CD4-positive, alpha-beta T cell (primary cell): Measurements from ENCODE around the gene E2F4. TPM values are rescaled to one million over a fixed set of nuclear protein-coding genes. Genes with fewer than 3 reads are reported as not detected.

Source experiments
- ATAC-seq: fragments of 200-7000 bp; cut with Tn5 transposase; one replicate; pipeline ENCODE4 v1.10.0; 2022; ENCODE audit warnings: mild to moderate bottlenecking; ENCODE audit not compliant: poor library complexity
- CTCF ChIA-PET: fragments of 350-600 bp; sonication (Branson Sonifier 250); formaldehyde crosslinking; loops from one replicate; lab custom pipeline; 2021; ENCODE audit warnings: antibody characterized with exemption, inconsistent platforms; lab: Charles Lee
- POLR2A ChIA-PET: fragments of 350-600 bp; sonication (Branson Sonifier 250); formaldehyde crosslinking; loops from one replicate; lab custom pipeline; 2021; ENCODE audit warnings: antibody characterized with exemption, inconsistent platforms; lab: Charles Lee
- DNase-seq, 14 experiments: peaks; one replicate each; pipeline ENCODE4 v3.0.0-alpha.2; 2013 to 2020; ENCODE audit warnings: mixed read lengths in 2 of 14
- H3K27ac ChIP-seq, 2 donors: one replicate each; pipeline versions ENCODE4 v1.5.1 to v1.7.0; 2013; ENCODE audit warnings: low read length in 2 of 2, low read depth in 1 of 2, mild to moderate bottlenecking in 1 of 2
- H3K27me3 ChIP-seq, 2 experiments: 1 replicate in 1 of 2; 2 replicates in 1 of 2; pipeline versions ENCODE4 v1.6.1 to v1.7.0; 2013; ENCODE audit warnings: low read length in 2 of 2, control low read depth in 1 of 2, mild to moderate bottlenecking in 1 of 2, moderate library complexity in 1 of 2; ENCODE audit not compliant: insufficient read depth in 2 of 2, control insufficient read depth in 1 of 2
- H3K36me3 ChIP-seq: one replicate; pipeline ENCODE4 v1.6.1; 2013; ENCODE audit warnings: low read length, control low read depth; ENCODE audit not compliant: insufficient read depth
- H3K4me1 ChIP-seq: one replicate; pipeline ENCODE4 v1.6.1; 2013; ENCODE audit warnings: low read length, control low read depth; ENCODE audit not compliant: insufficient read depth
- H3K4me3 ChIP-seq: one replicate; pipeline ENCODE4 v1.5.1; 2013; ENCODE audit warnings: mild to moderate bottlenecking, low read length, moderate library complexity
- H3K9me3 ChIP-seq, 2 experiments: 1 replicate in 1 of 2; 2 replicates in 1 of 2; pipeline versions ENCODE4 v1.6.1 to v1.7.0; 2013; ENCODE audit warnings: low read length in 2 of 2, mild to moderate bottlenecking in 2 of 2, control low read depth in 1 of 2, moderate library complexity in 1 of 2; ENCODE audit not compliant: control insufficient read depth in 1 of 2, insufficient read depth in 1 of 2
- H3K27ac Mint-ChIP-seq: one replicate; pipeline ENCODE4 v1.8.0; 2020; ENCODE audit warnings: mixed read lengths
- H3K27me3 Mint-ChIP-seq: one replicate; pipeline ENCODE4 v1.8.0; 2021; ENCODE audit warnings: mixed read lengths
- H3K36me3 Mint-ChIP-seq: one replicate; pipeline ENCODE4 v1.8.0; 2021; ENCODE audit warnings: low read depth, mixed read lengths
- H3K4me1 Mint-ChIP-seq: one replicate; pipeline ENCODE4 v1.8.0; 2021; ENCODE audit warnings: low read depth, mixed read lengths
- H3K4me3 Mint-ChIP-seq: one replicate; pipeline ENCODE4 v1.8.0; 2020; ENCODE audit warnings: mild to moderate bottlenecking, mixed read lengths
- H3K9me3 Mint-ChIP-seq: one replicate; pipeline ENCODE4 v1.8.0; 2020; ENCODE audit warnings: mixed read lengths
- intact Hi-C, 2 experiments: fragments of 100-400 bp; cut with DNase I in 1 of 2; cut with micrococcal nuclease in 1 of 2; formaldehyde crosslinking; loops; one replicate each; pipeline versions ENCODE4 v1.15.1 to v1.9.0; 2023 to 2025; cut with DNase I, micrococcal nuclease
- total RNA-seq, 174 experiments: library from RNA in 2 of 174; stranded (reverse) in 2 of 174; gene quantifications; one replicate each; pipeline ENCODE4 v1.2.3 and lab custom pipeline; 2021 to 2026
- TF ChIP-seq, protein P1 (sequence below): fragments of 200-600 bp; IDR thresholded peaks from one replicate; pipeline ENCODE4 v1.8.0; 2022; ENCODE audit warnings: antibody characterized with exemption, mild to moderate bottlenecking

E2F4 gene
- total RNA-seq, 2 experiments from 2014 or later, result 50.9 to 56.1 TPM

DNA sequence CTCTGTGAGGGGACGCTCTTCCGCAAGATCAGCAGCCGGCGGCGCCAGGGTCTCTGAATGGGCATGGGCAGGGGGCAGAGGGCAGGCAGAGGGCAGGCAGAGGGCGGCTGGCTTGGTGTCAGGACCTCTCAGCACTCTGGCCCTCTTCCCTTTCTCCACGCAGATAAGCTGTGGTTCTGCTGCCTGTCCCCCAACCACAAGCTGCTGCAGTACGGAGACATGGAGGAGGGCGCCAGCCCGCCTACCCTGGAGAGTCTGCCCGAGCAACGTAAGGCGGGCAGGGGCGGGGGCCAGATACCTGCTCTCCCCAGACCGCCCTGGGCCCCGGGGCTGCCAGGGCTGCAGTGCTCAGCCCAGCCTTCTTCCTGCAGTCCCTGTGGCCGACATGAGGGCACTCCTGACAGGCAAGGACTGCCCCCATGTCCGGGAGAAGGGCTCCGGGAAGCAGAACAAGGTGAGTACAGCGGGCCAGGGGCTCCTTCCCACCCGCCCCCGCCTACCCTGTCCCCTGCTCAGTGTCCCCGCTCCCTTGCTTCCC is 11.1 kb downstream of the E2F4 start:
- no peaks in the 10 kb centered on the region for H3K27me3 Mint-ChIP-seq
- ATAC-seq, result no peak
- H3K4me1 ChIP-seq, result no peaks in the 10 kb centered on the region
- H3K27ac Mint-ChIP-seq, result no peak overlapping the region
- H3K4me1 Mint-ChIP-seq, result peaks cover 6% of the 10 kb centered on the region
- no peaks in the 10 kb centered on the region for H3K27me3 ChIP-seq
- H3K4me3 ChIP-seq, result no peak overlapping the region
- peaks cover 42% of the 10 kb centered on the region for H3K36me3 Mint-ChIP-seq
- intact Hi-C loops, result no loop called here
- no peaks in the 10 kb centered on the region for H3K9me3 Mint-ChIP-seq
- CTCF ChIA-PET, result no interaction called here
- peaks cover 48% of the 10 kb centered on the region for H3K36me3 ChIP-seq
- H3K4me3 Mint-ChIP-seq, result no peak overlapping the region
- POLR2A ChIA-PET, result interaction anchor here (1.4 kb wide), 1 partner anchor 44 kb away, joined by 3 read pairs; the partner anchor contains the start of gene FHOD1
- DNase-seq, result no peak
- H3K9me3 ChIP-seq, result no peaks in the 10 kb centered on the region
- TF ChIP-seq, protein P1, sequence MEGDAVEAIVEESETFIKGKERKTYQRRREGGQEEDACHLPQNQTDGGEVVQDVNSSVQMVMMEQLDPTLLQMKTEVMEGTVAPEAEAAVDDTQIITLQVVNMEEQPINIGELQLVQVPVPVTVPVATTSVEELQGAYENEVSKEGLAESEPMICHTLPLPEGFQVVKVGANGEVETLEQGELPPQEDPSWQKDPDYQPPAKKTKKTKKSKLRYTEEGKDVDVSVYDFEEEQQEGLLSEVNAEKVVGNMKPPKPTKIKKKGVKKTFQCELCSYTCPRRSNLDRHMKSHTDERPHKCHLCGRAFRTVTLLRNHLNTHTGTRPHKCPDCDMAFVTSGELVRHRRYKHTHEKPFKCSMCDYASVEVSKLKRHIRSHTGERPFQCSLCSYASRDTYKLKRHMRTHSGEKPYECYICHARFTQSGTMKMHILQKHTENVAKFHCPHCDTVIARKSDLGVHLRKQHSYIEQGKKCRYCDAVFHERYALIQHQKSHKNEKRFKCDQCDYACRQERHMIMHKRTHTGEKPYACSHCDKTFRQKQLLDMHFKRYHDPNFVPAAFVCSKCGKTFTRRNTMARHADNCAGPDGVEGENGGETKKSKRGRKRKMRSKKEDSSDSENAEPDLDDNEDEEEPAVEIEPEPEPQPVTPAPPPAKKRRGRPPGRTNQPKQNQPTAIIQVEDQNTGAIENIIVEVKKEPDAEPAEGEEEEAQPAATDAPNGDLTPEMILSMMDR, result no peak
- H3K27ac ChIP-seq, result no peak overlapping the region

DNA sequence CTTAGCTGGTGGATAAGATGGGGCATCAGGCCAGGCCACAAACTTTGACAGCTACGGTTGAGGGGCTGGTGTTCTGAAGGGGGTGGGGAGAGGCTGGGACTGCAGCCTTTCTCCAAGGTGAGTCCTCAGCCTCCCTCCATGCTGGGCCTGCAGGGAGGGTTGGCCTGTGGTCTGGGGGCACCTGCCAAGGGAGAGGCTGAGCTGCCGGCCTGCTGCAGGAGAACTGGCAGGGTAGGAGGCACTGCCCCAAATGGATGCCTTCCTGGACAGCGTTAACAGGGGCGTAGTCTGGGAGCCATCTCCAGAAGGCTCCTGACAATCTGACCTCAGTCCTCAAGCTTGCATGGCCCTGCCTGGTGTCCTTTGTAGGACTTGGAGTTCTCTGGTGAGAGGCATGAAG is 12.1 kb downstream of the E2F4 start:
- Histone ChIP-seq H3K9me3 (no peaks in the 10 kb centered on the region), H3K36me3 (peaks cover 43% of the 10 kb centered on the region), H3K4me3 (no peak overlapping the region), H3K27ac (no peak overlapping the region), H3K27me3 (no peaks in the 10 kb centered on the region), H3K4me1 (no peaks in the 10 kb centered on the region)
- Mint-ChIP-seq H3K36me3 (peaks cover 36% of the 10 kb centered on the region), H3K27ac (no peak overlapping the region), H3K27me3 (no peaks in the 10 kb centered on the region), H3K4me3 (no peak overlapping the region), H3K9me3 (no peaks in the 10 kb centered on the region), H3K4me1 (no peaks in the 10 kb centered on the region)
- intact Hi-C loops, result no loop called here
- DNase-seq (no peak), ATAC-seq (no peak)
- TF ChIP-seq, protein P1, result no peak
- ChIA-PET CTCF (no interaction called here), POLR2A (no interaction called here)

DNA sequence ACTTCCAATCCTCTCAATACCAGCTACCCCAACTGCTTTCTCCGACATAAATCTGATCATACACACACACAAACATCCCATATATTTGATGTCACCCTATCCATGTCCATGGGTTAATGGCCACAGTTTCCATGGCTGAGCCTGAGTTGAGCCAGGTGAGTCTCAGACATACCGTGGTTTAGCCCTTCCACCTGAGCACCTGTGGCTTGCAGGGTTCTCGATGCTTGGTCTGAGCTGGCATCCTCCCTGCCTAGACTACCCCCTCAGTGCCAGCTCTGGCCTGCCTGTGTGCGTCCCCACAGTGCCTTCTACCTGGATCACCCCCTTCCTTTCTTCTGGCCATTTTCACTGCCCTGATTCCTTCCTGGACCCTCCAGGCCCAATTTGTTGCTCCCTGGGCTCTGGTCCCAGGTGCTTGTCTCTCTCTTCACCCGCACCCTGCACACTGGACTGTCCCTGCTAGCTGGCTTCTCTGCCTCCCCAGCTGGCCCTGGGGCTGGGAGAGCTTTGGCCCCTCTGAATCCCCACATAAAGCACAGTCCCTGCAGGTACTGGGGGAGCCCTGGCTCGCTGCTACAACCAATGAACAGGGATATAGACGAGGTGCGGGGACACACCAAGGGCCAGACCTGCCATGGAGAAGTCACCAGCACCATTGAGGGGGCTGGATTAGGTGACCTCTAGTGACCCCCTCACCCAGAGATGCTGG is 14.3 kb downstream of the E2F4 start:
- peaks cover 37% of the 10 kb centered on the region for H3K36me3 ChIP-seq
- no peaks in the 10 kb centered on the region for H3K9me3 ChIP-seq
- intact Hi-C loops, result no loop called here
- no peak overlapping the region for H3K27ac ChIP-seq
- no peaks in the 10 kb centered on the region for H3K27me3 ChIP-seq
- H3K9me3 Mint-ChIP-seq, result no peaks in the 10 kb centered on the region
- DNase-seq (no peak), ATAC-seq (no peak)
- no peaks in the 10 kb centered on the region for H3K4me1 ChIP-seq
- H3K36me3 Mint-ChIP-seq, result peaks cover 20% of the 10 kb centered on the region
- H3K4me3 Mint-ChIP-seq, result no peak overlapping the region
- POLR2A ChIA-PET, result no interaction called here
- TF ChIP-seq, protein P1, result no peak
- CTCF ChIA-PET, result interaction anchor here (1.3 kb wide), 1 partner anchor 252 kb away, joined by 3 read pairs; no protein-coding TSS in a partner anchor
- H3K27me3 Mint-ChIP-seq, result no peaks in the 10 kb centered on the region
- no peak overlapping the region for H3K27ac Mint-ChIP-seq
- H3K4me1 Mint-ChIP-seq, result no peaks in the 10 kb centered on the region
- no peak overlapping the region for H3K4me3 ChIP-seq
